ENCODE results near the gene GIMAP5.

GIMAP5 gene

DNA sequence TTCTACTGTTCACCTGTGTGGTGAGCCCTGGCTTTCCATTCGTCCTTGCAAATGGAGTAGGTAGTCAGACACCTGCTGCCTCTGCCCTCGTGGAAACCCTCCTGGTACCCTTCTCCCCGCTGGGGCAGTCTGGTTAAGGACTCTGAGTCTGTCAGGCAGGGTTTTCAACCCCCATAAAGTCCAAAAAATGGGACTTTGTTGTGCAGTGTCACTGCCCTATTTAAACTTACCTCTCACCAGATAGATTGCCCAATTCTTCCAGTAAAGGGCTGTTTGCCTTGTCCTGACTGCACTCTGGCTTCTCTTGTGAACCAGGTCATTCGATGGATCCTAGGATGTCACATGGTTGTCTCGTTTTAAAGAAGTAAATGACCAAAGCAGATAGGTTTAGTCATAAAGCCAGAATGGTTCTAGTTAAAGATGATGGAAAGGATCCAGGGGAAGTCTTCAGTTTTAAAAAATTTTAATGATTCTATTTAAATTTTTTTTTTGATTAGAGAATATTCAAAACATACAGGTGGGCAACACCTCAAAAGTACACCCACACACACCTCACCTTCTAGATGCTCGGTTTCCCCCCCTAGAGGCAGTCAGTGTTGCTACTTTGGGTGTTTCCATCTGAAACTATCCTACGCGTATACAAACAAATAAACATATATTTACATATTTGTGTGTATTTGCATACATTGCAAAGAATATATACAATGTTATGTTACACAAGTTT lies 41.0 kb downstream of the GIMAP5 start:
- no peak for DNase-seq

DNA sequence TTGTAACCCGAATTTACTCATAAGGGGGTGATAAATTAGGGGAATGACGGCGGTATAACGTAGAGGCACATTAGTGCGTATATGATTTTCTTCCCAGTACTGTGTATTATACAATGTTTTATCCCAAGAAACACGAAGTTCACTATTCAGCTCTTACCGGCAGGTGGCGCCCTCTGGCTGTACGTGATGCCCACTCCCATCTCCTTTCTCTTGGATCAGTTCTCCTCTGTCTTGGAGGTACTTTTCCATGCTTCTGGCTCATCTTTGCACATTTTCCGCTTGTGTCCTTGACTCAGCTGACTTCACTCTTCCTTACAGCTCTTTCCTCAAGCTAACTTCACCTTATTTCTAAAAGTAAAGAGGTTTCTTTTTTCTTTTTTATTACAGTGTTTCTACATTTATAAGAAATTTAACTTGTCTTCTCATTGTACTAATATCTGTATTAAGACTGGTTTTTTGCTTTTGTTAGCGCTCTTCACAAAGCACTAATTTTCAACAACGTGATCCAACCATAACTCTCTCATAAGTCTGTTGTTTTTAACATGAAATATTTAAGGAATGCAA lies 41.6 kb downstream of the GIMAP5 start:
- peak; percentile 78 for DNase-seq

DNA sequence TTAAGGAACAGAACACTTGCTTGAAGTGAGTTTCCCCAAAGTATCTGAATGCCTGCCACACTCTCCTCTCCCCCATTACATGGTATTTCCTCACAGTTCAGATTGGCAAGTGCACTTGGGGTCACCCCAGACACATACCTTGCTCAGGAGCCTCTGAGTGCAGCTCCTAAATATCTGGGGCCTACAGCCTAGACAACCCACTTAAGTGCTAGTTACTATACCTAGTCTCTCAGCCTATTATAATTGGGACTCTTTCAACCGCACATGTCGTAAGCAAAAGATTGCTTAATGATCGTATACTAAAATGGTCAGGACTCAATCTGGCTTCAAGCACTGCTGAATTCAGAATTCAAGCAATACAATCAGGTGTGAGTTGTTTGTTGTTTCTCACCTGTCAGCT lies 43.1 kb downstream of the GIMAP5 start:
- DNase-seq, result no peak

DNA sequence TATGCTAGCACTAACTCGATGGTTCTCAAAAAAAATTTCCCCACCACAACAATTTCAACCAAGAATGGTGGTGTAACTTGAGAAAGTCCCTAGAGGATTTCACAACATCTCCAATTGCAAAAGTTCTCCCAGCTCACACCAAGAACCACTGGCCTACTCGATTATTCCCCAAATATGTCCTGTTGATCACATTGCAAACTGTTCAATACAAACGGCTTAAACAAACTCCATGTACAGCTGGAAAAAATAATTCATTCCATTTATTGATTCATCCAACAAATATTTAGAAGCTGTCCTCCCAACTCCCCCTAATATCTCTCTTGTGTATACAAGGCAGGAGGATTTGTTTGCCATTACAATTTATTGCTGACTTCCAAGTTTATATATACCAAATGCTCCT lies 43.9 kb downstream of the GIMAP5 start:
- DNase-seq, result no peak

DNA sequence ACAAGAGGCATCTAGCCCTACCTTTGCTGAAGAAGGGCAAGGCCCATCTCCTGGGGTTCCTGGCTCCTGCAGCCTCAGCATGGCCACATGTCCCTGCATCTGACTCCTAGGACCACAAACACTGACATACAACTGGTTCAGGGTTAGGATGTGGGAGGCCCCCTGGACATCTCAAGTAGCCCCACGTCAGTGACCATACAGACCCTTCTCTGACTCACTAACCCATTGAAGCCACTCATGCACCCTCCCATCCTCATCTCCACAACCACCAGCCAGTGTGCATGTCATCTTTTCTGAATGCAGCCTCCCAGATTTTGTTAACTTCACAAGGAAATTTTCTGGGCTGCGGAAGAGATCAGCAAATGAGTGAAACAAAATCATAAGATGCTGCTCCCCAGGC lies 44.7 kb downstream of the GIMAP5 start:
- no peak for DNase-seq

DNA sequence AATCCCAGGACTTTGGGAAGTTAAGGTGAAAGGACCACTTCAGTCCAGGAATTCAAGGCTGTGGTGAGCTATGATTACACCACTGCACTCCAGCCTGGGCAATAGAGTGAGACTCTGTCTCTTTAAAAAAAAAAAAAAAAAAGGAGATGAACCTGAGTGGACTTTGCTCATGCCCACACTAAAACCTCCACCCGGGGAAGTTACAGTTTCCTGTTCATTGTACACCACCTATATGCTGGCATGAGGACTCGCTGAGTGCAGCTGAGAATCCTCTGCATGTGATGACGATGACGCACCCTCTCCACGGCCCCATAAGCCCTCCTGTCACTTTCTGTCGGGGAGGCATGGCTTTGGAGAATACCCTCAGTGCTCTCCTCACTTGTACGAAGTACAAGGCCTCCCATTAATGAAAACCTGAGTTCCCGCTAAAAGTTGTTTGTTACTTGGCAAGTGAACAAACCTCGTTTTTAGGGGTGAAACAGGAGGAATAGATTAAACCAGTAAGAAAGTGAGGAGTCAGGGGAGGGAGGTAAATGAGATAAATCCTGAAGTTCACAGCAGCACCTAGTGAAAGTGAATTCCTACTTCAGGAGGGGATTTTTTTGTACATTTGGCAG lies 47.0 kb downstream of the GIMAP5 start:
- DNase-seq, result no peak

DNA sequence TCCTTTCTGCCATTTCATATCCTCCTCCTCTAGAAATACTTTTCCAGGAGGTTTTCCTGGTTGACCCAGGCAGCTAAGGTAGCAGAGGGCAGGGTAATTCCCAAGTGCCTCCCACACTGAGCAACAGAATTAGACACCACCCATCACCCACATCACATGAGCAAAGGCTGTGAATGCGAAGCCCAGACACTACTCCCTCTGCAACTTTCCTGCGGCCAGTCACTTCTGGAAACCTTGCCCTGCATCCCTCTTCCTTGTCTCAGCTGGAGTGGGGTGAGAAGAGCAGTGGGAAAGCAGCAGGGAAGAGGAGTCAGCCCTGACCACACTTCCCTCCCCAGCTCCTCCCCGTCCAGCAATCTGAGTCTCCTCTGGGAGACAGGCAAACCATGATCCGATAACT lies 47.7 kb downstream of the GIMAP5 start:
- no peak for DNase-seq

DNA sequence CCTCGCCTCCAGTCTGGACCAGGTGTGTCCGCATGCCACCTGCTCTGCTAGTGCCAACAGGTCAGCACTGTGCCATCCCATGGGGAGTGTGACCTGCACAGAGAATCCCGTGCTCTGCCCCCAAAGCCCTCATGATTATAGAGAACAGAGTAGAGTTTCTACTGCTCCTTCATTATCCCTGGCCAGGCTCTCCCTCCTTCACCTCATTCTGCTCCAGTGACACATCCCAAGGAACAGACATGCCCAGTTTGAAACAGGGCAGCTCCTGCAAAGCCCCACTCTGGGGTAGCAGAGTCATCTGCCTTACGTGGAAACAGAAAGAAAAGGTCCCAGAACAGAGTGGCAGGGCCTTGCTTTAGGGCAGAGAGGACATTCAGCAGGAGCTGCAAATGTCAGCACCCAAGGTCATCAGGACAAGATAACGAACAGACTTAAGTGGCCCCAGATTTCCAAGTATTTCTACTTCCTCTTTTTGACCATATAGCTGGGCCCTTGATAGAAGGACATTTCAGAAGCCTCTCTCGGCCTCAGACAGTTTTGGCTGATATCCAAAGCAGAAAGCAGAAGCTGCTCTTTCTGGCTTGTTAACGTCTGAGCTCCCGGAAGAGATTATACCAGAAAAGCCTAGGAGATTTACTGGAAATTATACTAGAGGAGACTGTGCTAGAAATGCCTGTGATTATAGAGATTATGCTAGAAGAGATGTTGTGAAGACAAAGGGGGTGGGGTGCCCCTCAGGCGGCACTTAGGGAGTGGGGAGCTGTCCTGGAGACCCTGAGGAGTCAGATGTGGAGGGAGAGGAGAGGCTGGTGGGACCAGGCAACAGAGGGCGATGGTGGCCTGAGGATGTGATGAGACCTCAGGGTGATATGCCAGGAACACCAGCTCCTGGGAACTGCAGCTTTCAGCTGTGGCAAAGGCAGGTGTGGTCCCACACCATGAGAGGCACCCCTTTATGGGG lies 50.4 kb downstream of the GIMAP5 start:
- DNase-seq, result no peak

DNA sequence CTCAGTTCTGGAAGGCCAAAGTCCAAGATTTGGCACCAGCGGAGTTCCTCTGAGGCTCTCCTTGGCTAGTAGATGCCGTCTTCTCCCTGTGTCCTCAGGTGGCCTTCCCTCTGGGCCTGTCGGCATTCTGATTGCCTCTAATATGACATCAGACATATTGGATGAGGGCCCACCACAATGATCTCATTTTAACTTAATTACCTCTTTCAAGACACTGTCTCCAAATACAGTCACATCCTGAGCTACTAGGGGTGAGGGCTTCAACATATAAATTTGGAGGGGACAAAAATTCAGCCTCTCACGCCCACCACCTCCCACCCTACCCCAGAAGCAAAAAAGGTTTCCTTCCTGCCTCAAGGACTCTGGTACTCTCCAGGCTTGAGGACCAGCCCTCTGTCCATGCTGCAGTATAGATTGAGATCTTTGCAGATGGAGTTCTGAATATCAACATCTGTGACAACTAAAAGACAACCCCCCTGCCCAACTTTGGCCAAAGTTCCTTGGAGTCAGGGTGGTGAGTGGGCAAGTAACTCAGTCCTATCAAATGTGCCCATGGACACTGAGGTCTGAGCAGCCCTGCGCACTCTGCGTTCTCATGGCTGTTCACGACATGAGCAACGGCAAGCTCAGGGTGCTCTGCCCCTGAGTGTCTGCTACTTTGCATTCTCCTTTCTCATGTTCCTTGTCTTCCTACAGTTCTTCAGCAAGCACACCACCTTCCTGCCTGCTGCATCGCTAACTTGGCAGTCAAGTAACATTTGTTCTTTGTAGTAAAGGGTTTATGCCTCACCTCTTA lies 51.5 kb downstream of the GIMAP5 start:
- DNase-seq, result no peak

DNA sequence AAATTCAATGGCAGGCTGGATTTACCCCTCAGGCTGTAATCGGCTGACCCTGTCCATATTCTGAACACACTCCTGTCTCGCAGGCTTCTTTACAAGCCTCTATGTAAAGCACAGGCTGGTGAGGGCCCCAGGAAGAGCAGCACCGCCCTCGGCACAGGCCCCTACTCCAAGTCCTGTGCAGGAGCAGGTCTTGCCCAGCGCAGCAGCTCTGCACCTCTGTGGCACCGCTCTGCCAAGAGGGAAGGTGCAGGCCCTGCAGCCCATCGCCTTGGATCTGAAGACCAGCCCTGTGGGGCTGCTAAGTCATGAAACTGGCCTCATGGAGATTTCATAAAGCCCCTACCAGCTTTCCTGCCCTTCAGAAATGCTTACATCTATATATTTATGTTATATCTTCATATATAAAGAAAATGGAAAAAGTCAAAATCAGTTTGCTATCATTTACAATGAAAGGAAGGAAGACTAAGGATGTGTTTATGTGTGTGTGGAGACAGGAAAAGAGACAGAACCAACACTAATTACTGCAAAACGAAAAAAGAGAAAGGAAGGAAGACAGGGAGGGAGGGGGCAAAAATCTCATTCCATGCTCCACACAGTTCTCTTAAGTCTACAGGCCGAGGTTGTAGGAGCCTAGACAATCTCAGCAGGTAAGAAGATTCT lies 53.3 kb downstream of the GIMAP5 start:
- DNase-seq, result no peak

DNA sequence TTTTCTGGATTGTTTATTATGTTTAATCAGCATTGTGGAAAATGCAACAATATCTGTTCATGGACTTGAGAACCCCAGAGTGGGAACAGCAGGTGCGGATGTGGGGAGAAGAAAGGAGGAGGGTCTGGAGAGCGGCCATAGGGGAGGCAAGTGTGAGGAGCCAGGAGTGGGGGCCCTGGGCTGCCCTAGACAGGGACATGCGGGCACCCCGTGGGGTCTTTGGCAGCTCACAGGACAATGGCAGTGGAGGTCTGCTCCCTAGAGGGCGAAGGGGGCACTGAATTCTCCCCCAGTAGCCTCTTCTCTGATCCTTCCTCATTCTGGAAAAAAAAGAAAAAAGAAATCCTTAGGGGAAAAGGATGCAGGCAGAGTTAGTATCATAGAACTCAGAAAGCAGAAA lies 54.1 kb downstream of the GIMAP5 start:
- DNase-seq, result no peak

DNA sequence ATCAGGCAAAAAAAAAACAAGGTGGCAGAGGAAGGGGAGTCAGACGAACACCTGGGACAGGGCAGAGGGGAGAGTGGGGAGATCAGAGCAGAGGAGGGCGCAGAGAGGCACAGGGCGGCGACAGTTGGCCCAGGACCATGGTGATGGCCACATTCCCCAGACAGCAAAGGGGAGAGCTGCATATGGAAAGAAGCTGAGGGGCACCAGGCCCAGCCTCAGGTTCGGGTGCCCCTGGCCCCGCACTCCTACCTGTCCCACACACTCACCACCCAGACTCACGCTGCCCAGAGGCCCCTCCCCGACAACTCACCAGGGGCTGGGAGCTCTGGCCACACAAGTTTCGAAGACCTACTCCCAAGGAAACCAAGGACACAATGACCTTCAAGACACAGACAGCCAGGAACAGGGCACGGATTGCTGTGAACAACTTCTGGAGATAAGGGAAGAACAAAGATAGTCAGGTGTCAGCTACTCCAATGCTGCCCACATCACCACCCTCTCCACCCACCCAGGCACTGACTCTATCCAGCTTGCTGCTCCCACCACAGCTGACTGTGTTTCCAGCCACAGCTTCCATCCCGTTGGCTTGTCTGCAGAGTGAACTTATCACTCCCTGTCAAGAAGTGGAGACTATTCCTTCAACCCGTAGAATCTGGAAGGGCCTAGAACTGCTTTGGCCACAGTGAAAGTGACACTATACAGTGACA lies 54.7 kb downstream of the GIMAP5 start:
- DNase-seq, result no peak

Measured in activated CD4-positive, CD25-positive, alpha-beta regulatory T cell treated with anti-CD3 and anti-CD28 coated beads, Interleukin-2, amount 50 U/mL, for 72 hours (primary cell).